IPS-NIHi7 (cell line): ENCODE measurements around the gene C1QA.

ENCODE experiments used
- DNase-seq: peaks from one replicate; pipeline ENCODE4 v3.0.0; 2012; ENCODE audit warnings: mixed read lengths; ENCODE audit errors: extremely low spot score

C1QA gene

GRCh38 chr1:22636353-22636752 is at the start of gene C1QA:
Gene C1QA (plus strand): TSS chr1:22636628. CDS start chr1:22637617, 989 bp downstream.
- no peak for DNase-seq

- DNase-seq = no peak
These were observed 49.2 kb upstream of the C1QA start for GRCh38 chr1:22587247-22587646.

- no peak for DNase-seq
These were observed 47.5 kb upstream of the C1QA start for GRCh38 chr1:22588899-22589422.

GRCh38 chr1:22591576-22591975 is 44.9 kb upstream of the C1QA start:
- DNase-seq = no peak

- no peak for DNase-seq
These were observed 44.4 kb upstream of the C1QA start for GRCh38 chr1:22592051-22592450.

GRCh38 chr1:22592919-22593790 is 43.3 kb upstream of the C1QA start:
- DNase-seq = peak; percentile 85

GRCh38 chr1:22594396-22594795 is 42.0 kb upstream of the C1QA start:
- DNase-seq = no peak

- DNase-seq = no peak
These were observed 41.3 kb upstream of the C1QA start for GRCh38 chr1:22595108-22595507.

- DNase-seq = no peak
These were observed 39.0 kb upstream of the C1QA start for GRCh38 chr1:22597301-22597965.

- DNase-seq = no peak
These were observed 38.4 kb upstream of the C1QA start for GRCh38 chr1:22597996-22598395.

- no peak for DNase-seq
These were observed 37.7 kb upstream of the C1QA start for GRCh38 chr1:22598736-22599135.

- DNase-seq = peak; percentile 54
These were observed 36.2 kb upstream of the C1QA start for GRCh38 chr1:22600071-22600816.

- no peak for DNase-seq
These were observed 35.4 kb upstream of the C1QA start for GRCh38 chr1:22600817-22601605.

GRCh38 chr1:22601610-22602009 is 34.8 kb upstream of the C1QA start:
- no peak for DNase-seq

GRCh38 chr1:22602060-22602740 is 34.2 kb upstream of the C1QA start:
- DNase-seq = no peak

- DNase-seq = no peak
These were observed 30.3 kb upstream of the C1QA start for GRCh38 chr1:22606161-22606560.

GRCh38 chr1:22607154-22607553 is 29.3 kb upstream of the C1QA start:
- peak; percentile 78 for DNase-seq

GRCh38 chr1:22608361-22608760 is 28.1 kb upstream of the C1QA start:
- DNase-seq = no peak

- DNase-seq = no peak
These were observed 27.1 kb upstream of the C1QA start for GRCh38 chr1:22609291-22609690.

- DNase-seq = peak; percentile 88
These were observed 24.9 kb upstream of the C1QA start for GRCh38 chr1:22611530-22611947.
